GM12873 (cell line): ENCODE data around the gene CILP.

ENCODE experiments used
- CTCF ChIP-seq: IDR thresholded peaks from 2 replicates; pipeline ENCODE4 v1.5.1; 2012; ENCODE audit warnings: low read depth, mild to moderate bottlenecking, moderate library complexity, low read length, control low read depth; ENCODE audit not compliant: insufficient read depth; ENCODE audit errors: missing control alignments

Gene CILP

GRCh38 chr15:65249641-65250040 lies 38.4 kb upstream of the CILP start:
- no peak for TF ChIP-seq CTCF

GRCh38 chr15:65248511-65249255 lies 37.4 kb upstream of the CILP start:
- TF ChIP-seq CTCF, result no peak

GRCh38 chr15:65246939-65247338 lies 35.7 kb upstream of the CILP start:
- TF ChIP-seq CTCF, result no peak

- TF ChIP-seq CTCF, result no peak
Measured at GRCh38 chr15:65246026-65246714, 34.9 kb upstream of the CILP start.

GRCh38 chr15:65245096-65245856 lies 34.0 kb upstream of the CILP start:
- no peak for TF ChIP-seq CTCF

GRCh38 chr15:65244638-65245037 lies 33.4 kb upstream of the CILP start:
- no peak for TF ChIP-seq CTCF

- no peak for TF ChIP-seq CTCF
Measured at GRCh38 chr15:65233696-65234095, 22.4 kb upstream of the CILP start.
